MCF 10A (cell line): ENCODE data around the gene PKD1. TPM values are rescaled to one million over a fixed set of nuclear protein-coding genes. Genes with fewer than 3 reads are reported as not detected.

ENCODE experiments used
- BruUV-seq: library from RNA; stranded (reverse); fragments of 400-500 nt; replicated peaks from 2 replicates; lab custom pipeline; 2021; lab: Mats Ljungman, UMichigan
- CTCF ChIA-PET: fragments of 300-600 bp; sonication (Branson Sonifier 250); formaldehyde crosslinking; extraction: SDS; loops from one replicate; lab custom pipeline; 2021; ENCODE audit warnings: antibody characterized with exemption, inconsistent platforms; lab: Yijun Ruan, JAX
- POLR2A ChIA-PET: fragments of 300-600, 350-650 bp; sonication (Branson Sonifier 250); formaldehyde crosslinking; extraction: SDS; loops from one replicate; lab custom pipeline; 2020; ENCODE audit warnings: antibody characterized with exemption, inconsistent platforms; lab: Yijun Ruan, JAX
- DNase-seq: peaks from one replicate; pipeline ENCODE4 v3.0.0-alpha.2; 2018; ENCODE audit not compliant: unreplicated experiment
- H3K27ac Mint-ChIP-seq: one replicate; pipeline ENCODE4 v1.8.0; 2022; ENCODE audit warnings: mild to moderate bottlenecking, low read depth, mixed read lengths; ENCODE audit not compliant: unreplicated experiment
- H3K27me3 Mint-ChIP-seq: one replicate; pipeline ENCODE4 v1.8.0; 2022; ENCODE audit warnings: mixed read lengths; ENCODE audit not compliant: insufficient read depth, unreplicated experiment
- H3K36me3 Mint-ChIP-seq: one replicate; pipeline ENCODE4 v1.8.0; 2022; ENCODE audit warnings: mild to moderate bottlenecking, moderate library complexity, mixed read lengths; ENCODE audit not compliant: insufficient read depth, unreplicated experiment
- H3K4me1 Mint-ChIP-seq: one replicate; pipeline ENCODE4 v1.8.0; 2022; ENCODE audit warnings: mixed read lengths; ENCODE audit not compliant: insufficient read depth, unreplicated experiment
- H3K4me3 Mint-ChIP-seq: one replicate; pipeline ENCODE4 v1.8.0; 2022; ENCODE audit warnings: mild to moderate bottlenecking, moderate library complexity, mixed read lengths; ENCODE audit not compliant: unreplicated experiment
- H3K9me3 Mint-ChIP-seq: one replicate; pipeline ENCODE4 v1.8.0; 2022; ENCODE audit warnings: mixed read lengths; ENCODE audit not compliant: unreplicated experiment
- intact Hi-C: fragments of 100-400 bp; cut with micrococcal nuclease; formaldehyde crosslinking; loops from 2 replicates; pipeline ENCODE4 v1.14.1; 2022
- total RNA-seq: library from RNA; stranded (reverse); gene quantifications from 2 replicates; pipeline ENCODE4 v1.2.3, GENCODE V29; 2022
- TF ChIP-seq, protein P1 (sequence below): fragments of 200-600 bp; IDR thresholded peaks from one replicate; pipeline ENCODE4 v1.8.0; 2022; ENCODE audit warnings: antibody characterized with exemption, mild to moderate bottlenecking; ENCODE audit not compliant: unreplicated experiment

Gene PKD1
- total RNA-seq, 1 experiment from 2014 or later: 187 TPM

DNA sequence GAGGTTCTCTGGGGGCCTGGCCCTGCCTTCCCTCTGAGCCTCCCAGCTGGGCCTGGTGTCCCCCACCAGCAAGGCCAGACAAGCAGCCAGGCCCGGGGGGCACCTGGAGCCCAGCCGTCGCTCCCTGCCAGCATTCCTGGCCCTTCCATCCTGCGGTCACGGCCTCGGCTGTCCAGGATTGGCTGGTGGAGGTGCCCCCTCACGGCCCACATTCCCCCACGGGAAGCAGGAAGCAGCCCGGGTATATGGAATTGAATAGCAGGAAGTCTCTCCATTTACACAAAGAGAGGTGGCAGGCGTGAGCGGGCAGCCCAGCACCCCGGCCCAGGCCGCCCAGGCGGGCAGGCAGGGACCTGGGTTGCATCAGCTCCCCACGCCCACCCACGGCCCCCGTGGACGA is 34.4 kb upstream of the PKD1 start:
- no TSS peak for BruUV-seq
- POLR2A ChIA-PET: interaction anchor here (0.7 kb wide), 1 partner anchor 349 kb away, joined by 3 read pairs; no protein-coding TSS in a partner anchor
- Mint-ChIP-seq H3K27ac (no peak overlapping the region), H3K4me1 (no peaks in the 10 kb centered on the region), H3K36me3 (peaks cover 43% of the 10 kb centered on the region), H3K4me3 (no peak overlapping the region), H3K9me3 (no peaks in the 10 kb centered on the region), H3K27me3 (no peaks in the 10 kb centered on the region)
- intact Hi-C loops: no loop called here
- no peak for DNase-seq
- CTCF ChIA-PET: no interaction called here
- TF ChIP-seq, protein P1, sequence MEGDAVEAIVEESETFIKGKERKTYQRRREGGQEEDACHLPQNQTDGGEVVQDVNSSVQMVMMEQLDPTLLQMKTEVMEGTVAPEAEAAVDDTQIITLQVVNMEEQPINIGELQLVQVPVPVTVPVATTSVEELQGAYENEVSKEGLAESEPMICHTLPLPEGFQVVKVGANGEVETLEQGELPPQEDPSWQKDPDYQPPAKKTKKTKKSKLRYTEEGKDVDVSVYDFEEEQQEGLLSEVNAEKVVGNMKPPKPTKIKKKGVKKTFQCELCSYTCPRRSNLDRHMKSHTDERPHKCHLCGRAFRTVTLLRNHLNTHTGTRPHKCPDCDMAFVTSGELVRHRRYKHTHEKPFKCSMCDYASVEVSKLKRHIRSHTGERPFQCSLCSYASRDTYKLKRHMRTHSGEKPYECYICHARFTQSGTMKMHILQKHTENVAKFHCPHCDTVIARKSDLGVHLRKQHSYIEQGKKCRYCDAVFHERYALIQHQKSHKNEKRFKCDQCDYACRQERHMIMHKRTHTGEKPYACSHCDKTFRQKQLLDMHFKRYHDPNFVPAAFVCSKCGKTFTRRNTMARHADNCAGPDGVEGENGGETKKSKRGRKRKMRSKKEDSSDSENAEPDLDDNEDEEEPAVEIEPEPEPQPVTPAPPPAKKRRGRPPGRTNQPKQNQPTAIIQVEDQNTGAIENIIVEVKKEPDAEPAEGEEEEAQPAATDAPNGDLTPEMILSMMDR: no peak

DNA sequence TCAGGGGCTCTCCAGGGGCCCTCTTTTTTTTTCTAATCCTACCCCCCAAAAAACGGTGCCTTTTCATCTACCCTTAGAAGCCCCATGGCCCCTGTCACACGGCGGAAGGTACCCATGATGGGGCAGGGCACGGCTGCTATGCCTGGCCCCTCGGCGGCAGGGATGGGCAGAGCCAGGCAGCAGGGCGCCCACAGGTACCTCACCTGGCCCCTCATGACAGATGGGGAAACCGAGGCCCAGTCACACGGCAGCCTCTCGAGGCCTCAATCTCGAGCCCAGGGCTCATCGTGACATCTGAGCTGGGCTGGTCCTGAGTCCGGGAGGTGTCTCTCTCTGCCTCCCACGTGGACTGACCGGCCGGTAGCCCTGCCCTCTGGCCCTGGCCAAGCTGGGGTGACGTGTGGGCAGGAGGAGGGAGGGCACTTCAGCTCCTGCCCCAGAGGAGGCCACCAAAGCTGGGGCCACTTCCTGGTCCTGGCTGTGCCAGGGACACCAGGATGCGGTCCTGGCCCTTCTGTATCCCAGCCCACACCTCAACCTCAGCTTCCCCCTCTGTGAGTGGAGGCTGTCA is 31.5 kb upstream of the PKD1 start:
- H3K9me3 Mint-ChIP-seq: no peaks in the 10 kb centered on the region
- DNase-seq: no peak
- no peak overlapping the region for H3K4me3 Mint-ChIP-seq
- H3K27ac Mint-ChIP-seq: no peak overlapping the region
- BruUV-seq: no TSS peak
- intact Hi-C loops: no loop called here
- TF ChIP-seq, protein P1: no peak
- POLR2A ChIA-PET: interaction anchor here (0.6 to 2.0 kb wide), 3 partner anchors 10 to 13 kb away, joined by 3 to 11 read pairs (median 3); partner anchors contain the start of gene TRAF7
- H3K36me3 Mint-ChIP-seq: peaks cover 30% of the 10 kb centered on the region
- CTCF ChIA-PET: interaction anchor here (1.2 to 2.5 kb wide), 2 partner anchors 14 to 28 kb away, joined by 3 to 8 read pairs; no protein-coding TSS in a partner anchor
- no peaks in the 10 kb centered on the region for H3K27me3 Mint-ChIP-seq
- peaks cover 8% of the 10 kb centered on the region for H3K4me1 Mint-ChIP-seq

DNA sequence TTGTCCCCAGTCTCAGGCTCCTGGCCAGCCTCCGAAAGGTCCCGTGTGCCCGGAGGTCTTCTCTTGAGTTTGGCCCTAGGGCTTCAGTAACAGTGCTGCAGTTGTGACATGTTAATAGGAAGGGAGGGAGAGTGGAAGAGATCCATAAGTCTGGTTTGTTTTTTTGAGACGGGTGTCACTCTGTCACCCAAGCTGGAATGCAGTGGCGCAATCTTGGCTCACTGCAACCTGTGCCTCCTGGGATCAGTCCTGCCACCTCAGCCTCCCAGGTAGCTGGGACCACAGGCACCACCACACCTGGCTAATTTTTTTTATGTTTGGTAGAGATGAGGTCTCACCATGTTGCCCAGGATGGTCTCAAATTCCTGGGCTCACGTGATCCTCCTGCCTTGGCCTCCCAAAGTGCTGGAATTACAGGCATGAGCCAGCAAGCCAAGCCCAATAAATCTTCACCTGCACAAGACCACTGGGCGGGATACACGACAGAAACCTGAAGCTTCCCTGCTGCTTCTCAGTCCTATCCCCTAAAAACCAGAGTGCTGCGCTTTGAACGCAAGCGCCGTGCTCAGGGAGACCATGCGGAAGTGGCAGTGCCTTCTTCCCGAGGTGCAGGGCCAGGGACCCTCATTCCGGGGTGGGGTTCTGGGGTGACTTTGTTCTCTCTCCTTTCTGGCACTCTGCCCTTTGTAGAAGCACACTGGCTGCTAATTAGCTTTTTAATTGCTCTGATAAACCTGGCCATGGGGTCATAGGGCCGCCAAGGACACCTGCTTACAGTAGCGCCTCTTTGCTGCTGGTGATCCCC is 30.8 kb upstream of the PKD1 start:
- no peak overlapping the region for H3K27ac Mint-ChIP-seq
- BruUV-seq: no TSS peak

More for the DNA sequence above, 30.8 kb upstream of the PKD1 start:
- H3K36me3 Mint-ChIP-seq: peaks cover 35% of the 10 kb centered on the region
- H3K27me3 Mint-ChIP-seq: no peaks in the 10 kb centered on the region
- no peak overlapping the region for H3K4me3 Mint-ChIP-seq
- TF ChIP-seq, protein P1: no peak
- CTCF ChIA-PET: interaction anchor here (0.5 to 2.5 kb wide), 2 partner anchors 8 to 28 kb away, joined by 4 to 8 read pairs; no protein-coding TSS in a partner anchor
- intact Hi-C loops: no loop called here
- H3K9me3 Mint-ChIP-seq: no peaks in the 10 kb centered on the region
- H3K4me1 Mint-ChIP-seq: peaks cover 15% of the 10 kb centered on the region
- DNase-seq: no peak
- POLR2A ChIA-PET: interaction anchor here (0.6 to 2.0 kb wide), 4 partner anchors 9 to 15 kb away, joined by 3 to 11 read pairs (median 4); partner anchors contain the start of gene TRAF7
